GM08714 (cell line): ENCODE results near the gene CHD2.

ENCODE experiments used
- H3K4me3 ChIP-seq: fragments of 200-500 bp; sonication (Bioruptor generic); 2 replicates; pipeline ENCODE4 v1.5.1; 2014; ENCODE audit warnings: mild to moderate bottlenecking, low read length, inconsistent platforms
- ZNF274 ChIP-seq: IDR thresholded peaks from 2 replicates; pipeline ENCODE4 v1.6.1; 2012; ENCODE audit warnings: mild to moderate bottlenecking, low read depth, low read length

CHD2 gene

GRCh38 chr15:92922418-92923002 lies 22.4 kb downstream of the CHD2 start:
- 0 out of 2 replicates have a peak overlapping the region, but pooled peaks have one; percentile 20 for H3K4me3 ChIP-seq
- TF ChIP-seq ZNF274, result no peak

GRCh38 chr15:92924216-92924615 lies 24.1 kb downstream of the CHD2 start:
- no peak overlapping the region for H3K4me3 ChIP-seq
- no peak for TF ChIP-seq ZNF274

- no peak for TF ChIP-seq ZNF274
- no peak overlapping the region for H3K4me3 ChIP-seq
Observed at GRCh38 chr15:92925454-92925853, 25.3 kb downstream of the CHD2 start.

GRCh38 chr15:92928225-92928750 lies 28.2 kb downstream of the CHD2 start:
- no peak for TF ChIP-seq ZNF274
- no peak overlapping the region for H3K4me3 ChIP-seq

GRCh38 chr15:92929002-92929401 lies 28.9 kb downstream of the CHD2 start:
- no peak for TF ChIP-seq ZNF274
- no peak overlapping the region for H3K4me3 ChIP-seq

- no peak for TF ChIP-seq ZNF274
Observed at GRCh38 chr15:92930054-92930621, 30.0 kb downstream of the CHD2 start.

GRCh38 chr15:92930776-92931175 lies 30.7 kb downstream of the CHD2 start:
- H3K4me3 ChIP-seq, result no peak overlapping the region
- TF ChIP-seq ZNF274, result no peak

More at GRCh38 chr15:92930054-92930621, 30.0 kb downstream of the CHD2 start:
- no peak overlapping the region for H3K4me3 ChIP-seq

- no peak for TF ChIP-seq ZNF274
- no peak overlapping the region for H3K4me3 ChIP-seq
Observed at GRCh38 chr15:92932946-92933649, 33.0 kb downstream of the CHD2 start.

GRCh38 chr15:92933831-92934230 lies 33.7 kb downstream of the CHD2 start:
- no peak for TF ChIP-seq ZNF274
- no peak overlapping the region for H3K4me3 ChIP-seq

- no peak for TF ChIP-seq ZNF274
- no peak overlapping the region for H3K4me3 ChIP-seq
Observed at GRCh38 chr15:92934716-92935115, 34.6 kb downstream of the CHD2 start.

GRCh38 chr15:92936138-92936537 lies 36.0 kb downstream of the CHD2 start:
- no peak for TF ChIP-seq ZNF274
- no peak overlapping the region for H3K4me3 ChIP-seq

GRCh38 chr15:92936693-92937092 lies 36.6 kb downstream of the CHD2 start:
- no peak for TF ChIP-seq ZNF274
- H3K4me3 ChIP-seq, result no peak overlapping the region

- TF ChIP-seq ZNF274, result no peak
- H3K4me3 ChIP-seq, result no peak overlapping the region
Observed at GRCh38 chr15:92937901-92938300, 37.8 kb downstream of the CHD2 start.

- H3K4me3 ChIP-seq, result no peak overlapping the region
- TF ChIP-seq ZNF274, result no peak
Observed at GRCh38 chr15:92938387-92938786, 38.3 kb downstream of the CHD2 start.

GRCh38 chr15:92941668-92942067 lies 41.5 kb downstream of the CHD2 start:
- no peak for TF ChIP-seq ZNF274
- H3K4me3 ChIP-seq, result no peak overlapping the region

- TF ChIP-seq ZNF274, result no peak
- H3K4me3 ChIP-seq, result no peak overlapping the region
Observed at GRCh38 chr15:92942706-92943105, 42.6 kb downstream of the CHD2 start.
